CD14-positive monocyte (primary cell): ENCODE data around the gene STAT4. TPM values are rescaled to one million over a fixed set of nuclear protein-coding genes. Genes with fewer than 3 reads are reported as not detected.

ENCODE experiments used
- DNase-seq, 3 donors: peaks; one replicate each; pipeline ENCODE4 v3.0.0-alpha.2; 2011 to 2022
- H2AFZ ChIP-seq: 2 replicates; pipeline ENCODE4 v1.6.0; 2012; ENCODE audit warnings: mild to moderate bottlenecking, low read depth, low read length, inconsistent platforms; ENCODE audit not compliant: insufficient read depth, poor library complexity, severe bottlenecking
- H3K27ac ChIP-seq, 2 donors: 1 replicate in 1 of 2; 2 replicates in 1 of 2; pipeline ENCODE4 v1.5.1; 2012 to 2013; ENCODE audit warnings: low read length in 2 of 2, control low read depth in 1 of 2, inconsistent platforms in 1 of 2, low read depth in 1 of 2, mild to moderate bottlenecking in 1 of 2
- H3K27me3 ChIP-seq, 2 donors: one replicate each; pipeline versions ENCODE4 v1.6.0 to v1.6.1; 2011 to 2013; ENCODE audit warnings: low read length in 2 of 2; ENCODE audit not compliant: control insufficient read depth in 2 of 2, insufficient read depth in 2 of 2
- H3K36me3 ChIP-seq, 2 donors: replicated peaks in 1 of 2; 1 replicate in 1 of 2; 2 replicates in 1 of 2; pipeline versions ENCODE4 v1.5.1 to v1.6.1; 2012 to 2013; ENCODE audit warnings: low read length in 2 of 2, control low read depth in 1 of 2, inconsistent platforms in 1 of 2, mild to moderate bottlenecking in 1 of 2; ENCODE audit not compliant: insufficient read depth in 2 of 2, control insufficient read depth in 1 of 2
- H3K4me1 ChIP-seq, 2 donors: 1 replicate in 1 of 2; 2 replicates in 1 of 2; pipeline versions ENCODE4 v1.5.1 to v1.6.1; 2012 to 2013; ENCODE audit warnings: low read length in 2 of 2, control low read depth in 1 of 2, inconsistent platforms in 1 of 2, mild to moderate bottlenecking in 1 of 2, moderate library complexity in 1 of 2; ENCODE audit not compliant: insufficient read depth in 2 of 2, control insufficient read depth in 1 of 2
- H3K4me2 ChIP-seq: replicated peaks from 2 replicates; pipeline ENCODE3; 2012; ENCODE audit warnings: low read length, moderate library complexity, mild to moderate bottlenecking; ENCODE audit not compliant: poor library complexity, severe bottlenecking; ENCODE audit errors: extremely low read depth
- H3K4me3 ChIP-seq, 3 experiments: fragments of 200-600 bp in 1 of 3; sonication (generic) in 1 of 3; replicated peaks in 1 of 3; 1 replicate in 2 of 3; 2 replicates in 1 of 3; pipeline ENCODE4 v1.5.1; 2011 to 2013; ENCODE audit warnings: low read length in 3 of 3, mild to moderate bottlenecking in 3 of 3, control low read depth in 2 of 3, low read depth in 2 of 3, inconsistent platforms in 1 of 3, moderate library complexity in 1 of 3
- H3K79me2 ChIP-seq: 2 replicates; pipeline ENCODE4 v1.6.0; 2012; ENCODE audit warnings: mild to moderate bottlenecking, control low read depth, inconsistent platforms, low read length, moderate library complexity; ENCODE audit not compliant: insufficient read depth
- H3K9ac ChIP-seq: 2 replicates; pipeline ENCODE4 v1.6.0; 2017; ENCODE audit warnings: low read length, mild to moderate bottlenecking; ENCODE audit not compliant: insufficient read depth, poor library complexity, severe bottlenecking
- H3K9me3 ChIP-seq, 2 donors: replicated peaks in 1 of 2; 1 replicate in 1 of 2; 2 replicates in 1 of 2; pipeline versions ENCODE4 v1.5.1 to v1.6.1; 2012 to 2013; ENCODE audit warnings: low read length in 2 of 2, control low read depth in 1 of 2; ENCODE audit not compliant: control insufficient read depth in 1 of 2, insufficient read depth in 1 of 2
- H4K20me1 ChIP-seq: 2 replicates; pipeline ENCODE4 v1.6.0; 2012; ENCODE audit warnings: mild to moderate bottlenecking, low read length, control low read depth, moderate library complexity; ENCODE audit not compliant: insufficient read depth
- H3K27ac Mint-ChIP-seq, 7 donors: one replicate each; pipeline ENCODE4 v1.8.0; 2020; ENCODE audit warnings: mild to moderate bottlenecking in 7 of 7, mixed read lengths in 7 of 7, moderate library complexity in 6 of 7, inconsistent platforms in 2 of 7
- H3K27me3 Mint-ChIP-seq, 3 donors: one replicate each; pipeline ENCODE4 v1.8.0; 2021 to 2022; ENCODE audit warnings: low read depth in 3 of 3, mild to moderate bottlenecking in 3 of 3, mixed read lengths in 3 of 3, moderate library complexity in 3 of 3, inconsistent platforms in 1 of 3
- H3K36me3 Mint-ChIP-seq, 2 donors: one replicate each; pipeline ENCODE4 v1.8.0; 2020; ENCODE audit warnings: mixed read lengths in 2 of 2, inconsistent platforms in 1 of 2, mild to moderate bottlenecking in 1 of 2
- H3K4me1 Mint-ChIP-seq: one replicate; pipeline ENCODE4 v1.8.0; 2020; ENCODE audit warnings: mild to moderate bottlenecking, mixed read lengths
- H3K4me3 Mint-ChIP-seq, 2 donors: one replicate each; pipeline ENCODE4 v1.8.0; 2020; ENCODE audit warnings: mild to moderate bottlenecking in 2 of 2, mixed read lengths in 2 of 2, moderate library complexity in 1 of 2
- H3K9me3 Mint-ChIP-seq, 7 donors: one replicate each; pipeline ENCODE4 v1.8.0; 2020 to 2022; ENCODE audit warnings: mixed read lengths in 7 of 7, mild to moderate bottlenecking in 6 of 7, moderate library complexity in 6 of 7, inconsistent platforms in 2 of 7
- CTCF ChIP-seq: fragments of 200-600 bp; IDR thresholded peaks from one replicate; pipeline ENCODE4 v1.8.0; 2022; ENCODE audit warnings: antibody characterized with exemption, mild to moderate bottlenecking
- WGBS: methylation state at CpG from one replicate; pipeline ENCODE4 v1.1.5; 2013; ENCODE audit warnings: missing lambda C conversion rate; ENCODE audit not compliant: insufficient coverage; 5-methylcytosine and 5-hydroxymethylcytosine counted together
- intact Hi-C, 2 donors: fragments of 100-400 bp; cut with micrococcal nuclease; formaldehyde crosslinking; loops; one replicate each; pipeline versions ENCODE4 v1.15.0 to v1.15.1; 2023
- polyA plus RNA-seq, 3 donors: library from polyadenylated mRNA; depleted of rRNA in 1 of 3; unstranded in 2 of 3; stranded (reverse) in 1 of 3; fragments of 300-500 nt in 2 of 3; fragments of >200 nt in 1 of 3; fragmentation: Illumina TruSeq in 2 of 3; gene quantifications; 1 replicate in 2 of 3; 2 replicates in 1 of 3; pipeline ENCODE4 v1.2.3, GENCODE V29; 2012 to 2021

Gene STAT4
- polyA plus RNA-seq, 3 donors, result 0.31 to 0.52 (median 0.31) TPM

DNA sequence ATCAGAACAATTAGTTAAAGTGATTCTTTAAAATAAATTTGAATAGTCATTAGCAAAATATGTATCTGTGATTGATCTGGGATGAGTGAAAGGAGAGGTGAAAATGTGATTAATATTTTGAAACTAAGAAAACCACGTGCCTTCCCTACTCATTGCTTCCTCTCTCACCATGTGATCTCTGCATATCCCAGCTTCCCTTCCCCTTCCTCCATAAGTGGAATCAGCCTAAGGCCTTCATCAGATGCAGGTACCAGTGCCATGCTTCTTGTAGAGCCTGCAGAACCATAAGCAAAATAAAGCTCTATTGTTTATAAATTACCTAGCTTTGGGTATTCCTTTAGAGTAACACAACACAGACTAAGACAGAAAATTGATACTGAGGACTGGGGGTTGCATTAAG is 125.7 kb downstream of the STAT4 start:
- H3K4me2 ChIP-seq, result no peak overlapping the region
- intact Hi-C loops, result no loop called here
- DNase-seq, result peak in 2 of 3 donors; percentile 27 to 57
- peaks cover 40% of the 10 kb centered on the region for H3K4me1 Mint-ChIP-seq
- peaks cover 0 to 6% of the 10 kb centered on the region in 2 donors for H3K36me3 Mint-ChIP-seq
- H3K27ac Mint-ChIP-seq, result peak overlapping the region in 2 of 7 donors; percentile 42 to 46
- H3K27me3 ChIP-seq, result no peaks in the 10 kb centered on the region
- no peak overlapping the region for H2AFZ ChIP-seq
- H3K9ac ChIP-seq, result no peak overlapping the region
- no peak overlapping the region for H3K27ac ChIP-seq
- H3K9me3 Mint-ChIP-seq, result no peaks in the 10 kb centered on the region
- H3K36me3 ChIP-seq, result no peaks in the 10 kb centered on the region
- H3K4me3 ChIP-seq, result no peak overlapping the region
- H3K79me2 ChIP-seq, result no peaks in the 10 kb centered on the region
- H3K27me3 Mint-ChIP-seq, result no peaks in the 10 kb centered on the region
- H3K9me3 ChIP-seq, result no peaks in the 10 kb centered on the region
- no peaks in the 10 kb centered on the region for H4K20me1 ChIP-seq
- WGBS, result no CpG with 5 or more reads among the region's 1 CpG
- H3K4me3 Mint-ChIP-seq, result no peak overlapping the region
- H3K4me1 ChIP-seq, result peaks cover 41 to 57% of the 10 kb centered on the region in 2 donors
- no peak for TF ChIP-seq CTCF

- no peaks in the 10 kb centered on the region for H3K27me3 ChIP-seq
- no peak overlapping the region for H3K9ac ChIP-seq
- no peak overlapping the region for H3K4me2 ChIP-seq
- Mint-ChIP-seq H3K4me3 (no peak overlapping the region), H3K27me3 (no peaks in the 10 kb centered on the region), H3K36me3 (peaks cover 0 to 6% of the 10 kb centered on the region in 2 donors), H3K4me1 (peaks cover 28% of the 10 kb centered on the region), H3K9me3 (no peaks in the 10 kb centered on the region), H3K27ac (no peak overlapping the region)
- H3K4me3 ChIP-seq, result no peak overlapping the region
- H4K20me1 ChIP-seq, result no peaks in the 10 kb centered on the region
- H3K27ac ChIP-seq, result no peak overlapping the region
- 88% methylated on average over 5 of the region's 7 CpGs for WGBS
- no peak for TF ChIP-seq CTCF
- DNase-seq, result no peak
- peaks cover 36 to 50% of the 10 kb centered on the region in 2 donors for H3K4me1 ChIP-seq
- intact Hi-C loops, result loop anchor here in 1 of 2 donors (5.0 kb wide), 1 partner anchor 141 kb away; the partner anchor contains the start of gene GLS
- H3K9me3 ChIP-seq, result no peaks in the 10 kb centered on the region
- H3K36me3 ChIP-seq, result no peaks in the 10 kb centered on the region
- H3K79me2 ChIP-seq, result no peaks in the 10 kb centered on the region
- H2AFZ ChIP-seq, result no peak overlapping the region
Observed at GRCh38 chr2:191023235-191023679, 127.5 kb downstream of the STAT4 start.
